Bronchial epithelial cell (primary cell): ENCODE data around the gene KASH5. TPM values are rescaled to one million over a fixed set of nuclear protein-coding genes. Genes with fewer than 3 reads are reported as not detected.

Experiments used
- DNase-seq: peaks from one replicate; pipeline ENCODE4 v3.0.0-alpha.2; 2010; ENCODE audit warnings: low read depth
- FAIRE-seq: peaks from 2 replicates; lab custom pipeline; 2011; peaks lifted over from hg19 to GRCh38; lab: Jason Lieb, UNC
- H3K27me3 ChIP-seq: 2 replicates; pipeline ENCODE4 v1.5.1; 2011; ENCODE audit warnings: low read length; ENCODE audit not compliant: control insufficient read depth, insufficient read depth
- H3K36me3 ChIP-seq: 2 replicates; pipeline ENCODE4 v1.5.1; 2011; ENCODE audit warnings: low read length; ENCODE audit not compliant: control insufficient read depth, insufficient read depth
- H3K4me3 ChIP-seq: 2 replicates; pipeline ENCODE4 v1.5.1; 2011; ENCODE audit warnings: mild to moderate bottlenecking, low read depth, low read length, control low read depth
- CTCF ChIP-seq: IDR thresholded peaks from 2 replicates; pipeline ENCODE4 v1.5.1; 2011; ENCODE audit warnings: mild to moderate bottlenecking, moderate library complexity, low read length, control low read depth, inconsistent platforms; ENCODE audit not compliant: insufficient read depth, severe bottlenecking
- total RNA-seq: library from RNA; depleted of rRNA; stranded (reverse); fragments of >200 nt; gene quantifications from 2 replicates; pipeline ENCODE4 v1.2.1, GENCODE V29; 2014

The KASH5 gene
- total RNA-seq, 1 donor from 2014 or later, result not detected

GRCh38 chr19:49342291-49342721 lies 45.7 kb upstream of the KASH5 start:
- TF ChIP-seq CTCF, result no peak
- H3K27me3 ChIP-seq, result peaks cover 2% of the 10 kb centered on the region
- FAIRE-seq (no peak), DNase-seq (no peak)
- no peak overlapping the region for H3K4me3 ChIP-seq
- H3K36me3 ChIP-seq, result peaks cover 11% of the 10 kb centered on the region

- Histone ChIP-seq H3K36me3 (peaks cover 12% of the 10 kb centered on the region), H3K4me3 (no peak overlapping the region), H3K27me3 (no peaks in the 10 kb centered on the region)
- no peak for DNase-seq
- no peak for FAIRE-seq
- no peak for TF ChIP-seq CTCF
These were observed 44.9 kb upstream of the KASH5 start for GRCh38 chr19:49343123-49343522.

GRCh38 chr19:49344505-49345423 lies 43.3 kb upstream of the KASH5 start:
- DNase-seq, result no peak
- Histone ChIP-seq H3K36me3 (peaks cover 12% of the 10 kb centered on the region), H3K27me3 (no peaks in the 10 kb centered on the region), H3K4me3 (no peak overlapping the region)
- no peak for TF ChIP-seq CTCF
- no peak for FAIRE-seq

- Histone ChIP-seq H3K27me3 (no peaks in the 10 kb centered on the region), H3K4me3 (no peak overlapping the region), H3K36me3 (peaks cover 13% of the 10 kb centered on the region)
- TF ChIP-seq CTCF, result no peak
- FAIRE-seq, result no peak
- no peak for DNase-seq
These were observed 40.9 kb upstream of the KASH5 start for GRCh38 chr19:49347191-49347590.

GRCh38 chr19:49347835-49348234 lies 40.2 kb upstream of the KASH5 start:
- DNase-seq (peak; percentile 73), FAIRE-seq (no peak)
- TF ChIP-seq CTCF, result no peak
- Histone ChIP-seq H3K36me3 (peaks cover 9% of the 10 kb centered on the region), H3K4me3 (no peak overlapping the region), H3K27me3 (no peaks in the 10 kb centered on the region)
